KMS-11 (cell line): Measurements from ENCODE around the gene C16orf92.

Source experiments
- H2AFZ ChIP-seq: fragments of 200-600 bp; sonication (generic); 2 replicates; pipeline ENCODE4 v1.6.1; 2016; ENCODE audit warnings: antibody characterized with exemption, mixed run types, low read depth
- H3K27ac ChIP-seq: fragments of 200-600 bp; sonication (generic); 2 replicates; pipeline ENCODE4 v1.6.1; 2016; ENCODE audit warnings: mild to moderate bottlenecking, mixed run types
- H3K27me3 ChIP-seq: fragments of 200-600 bp; sonication (generic); 2 replicates; pipeline ENCODE4 v1.6.1; 2017; ENCODE audit warnings: mild to moderate bottlenecking, low read depth, mixed run types, moderate library complexity; ENCODE audit not compliant: insufficient read depth
- H3K36me3 ChIP-seq: fragments of 200-600 bp; sonication (generic); 2 replicates; pipeline ENCODE4 v1.6.1; 2017; ENCODE audit warnings: mild to moderate bottlenecking, mixed run types; ENCODE audit not compliant: insufficient read depth
- H3K4me1 ChIP-seq: fragments of 200-600 bp; sonication (generic); 2 replicates; pipeline ENCODE4 v1.6.1; 2016; ENCODE audit warnings: mild to moderate bottlenecking, low read depth, mixed run types; ENCODE audit not compliant: poor library complexity, severe bottlenecking
- H3K4me2 ChIP-seq: fragments of 200-600 bp; sonication (generic); 2 replicates; pipeline ENCODE4 v1.7.0; 2016; ENCODE audit warnings: mild to moderate bottlenecking, mixed run types
- H3K4me3 ChIP-seq: fragments of 200-600 bp; sonication (generic); IDR thresholded peaks from 2 replicates; pipeline ENCODE4 v1.6.1; 2017; ENCODE audit warnings: low read depth, low read length, mixed read lengths; ENCODE audit not compliant: insufficient read depth
- H3K79me2 ChIP-seq: fragments of 200-600 bp; sonication (generic); 2 replicates; pipeline ENCODE4 v1.6.1; 2016; ENCODE audit warnings: low read depth, mixed run types; ENCODE audit not compliant: insufficient read depth
- H3K9ac ChIP-seq: fragments of 200-600 bp; sonication (generic); 2 replicates; pipeline ENCODE4 v1.6.1; 2016; ENCODE audit warnings: mild to moderate bottlenecking, mixed run types
- H4K20me1 ChIP-seq: fragments of 200-600 bp; sonication (generic); 2 replicates; pipeline ENCODE4 v1.6.1; 2016; ENCODE audit warnings: mild to moderate bottlenecking, mixed run types; ENCODE audit not compliant: insufficient read depth
- CTCF ChIP-seq: fragments of 200-600 bp; sonication (generic); conservative IDR thresholded peaks from 2 replicates; pipeline ENCODE4 v1.6.1; 2017; ENCODE audit warnings: low read depth, mild to moderate bottlenecking, antibody characterized with exemption, low read length, moderate library complexity, mixed read lengths

Gene C16orf92

GRCh38 chr16:29978564-29979270 lies 44.3 kb upstream of the C16orf92 start:
- Histone ChIP-seq H3K9ac (no peak overlapping the region), H3K4me1 (peaks cover 18% of the 10 kb centered on the region), H3K27me3 (no peaks in the 10 kb centered on the region), H3K36me3 (no peaks in the 10 kb centered on the region; the same call in 1 of the 2 replicates), H2AFZ (no peak overlapping the region), H3K4me3 (no peak overlapping the region), H3K4me2 (no peak overlapping the region), H3K27ac (no peak overlapping the region), H3K79me2 (peaks cover 25% of the 10 kb centered on the region), H4K20me1 (no peaks in the 10 kb centered on the region)
- TF ChIP-seq CTCF: no peak

- H3K4me1 ChIP-seq: no peaks in the 10 kb centered on the region
- no peaks in the 10 kb centered on the region for H4K20me1 ChIP-seq
- no peaks in the 10 kb centered on the region for H3K27me3 ChIP-seq
- H3K79me2 ChIP-seq: no peaks in the 10 kb centered on the region
- no peak overlapping the region for H2AFZ ChIP-seq
- no peak overlapping the region for H3K27ac ChIP-seq
- H3K36me3 ChIP-seq: no peaks in the 10 kb centered on the region; the same call in 1 of the 2 replicates
- H3K4me3 ChIP-seq: no peak overlapping the region
- no peak overlapping the region for H3K4me2 ChIP-seq
- no peak overlapping the region for H3K9ac ChIP-seq
- TF ChIP-seq CTCF: no peak
These were observed 40.2 kb upstream of the C16orf92 start for GRCh38 chr16:29982560-29983419.

- Histone ChIP-seq H3K4me3 (no peak overlapping the region), H4K20me1 (no peaks in the 10 kb centered on the region), H3K27me3 (no peaks in the 10 kb centered on the region), H2AFZ (no peak overlapping the region), H3K4me2 (no peak overlapping the region), H3K27ac (no peak overlapping the region), H3K79me2 (no peaks in the 10 kb centered on the region), H3K9ac (no peak overlapping the region), H3K36me3 (no peaks in the 10 kb centered on the region; the same call in 1 of the 2 replicates), H3K4me1 (no peaks in the 10 kb centered on the region)
- TF ChIP-seq CTCF: no peak
These were observed 39.4 kb upstream of the C16orf92 start for GRCh38 chr16:29983420-29984136.

- no peak overlapping the region for H3K27ac ChIP-seq
- no peaks in the 10 kb centered on the region for H4K20me1 ChIP-seq
- H2AFZ ChIP-seq: no peak overlapping the region
- no peaks in the 10 kb centered on the region for H3K36me3 ChIP-seq
- H3K4me2 ChIP-seq: no peak overlapping the region
- H3K79me2 ChIP-seq: no peaks in the 10 kb centered on the region
- no peaks in the 10 kb centered on the region for H3K27me3 ChIP-seq
- H3K9ac ChIP-seq: no peak overlapping the region
- H3K4me1 ChIP-seq: no peaks in the 10 kb centered on the region
- no peak for TF ChIP-seq CTCF
- H3K4me3 ChIP-seq: no peak overlapping the region
These were observed 38.7 kb upstream of the C16orf92 start for GRCh38 chr16:29984137-29984763.
